Subcutaneous adipose tissue (tissue), 4 donors: ENCODE data around the gene COL6A1. TPM values are rescaled to one million over a fixed set of nuclear protein-coding genes. Genes with fewer than 3 reads are reported as not detected.

Experiments used
- CTCF ChIP-seq: fragments of 450-650 bp; IDR thresholded peaks from one replicate; pipeline ENCODE4 v1.5.1; 2016; ENCODE audit warnings: low read depth, mild to moderate bottlenecking, control low read depth, antibody characterized with exemption, moderate library complexity
- total RNA-seq, 4 donors: library from RNA; depleted of rRNA; stranded (reverse); fragments of >200 nt; gene quantifications; one replicate each; pipeline ENCODE4 v1.1.0, GENCODE V29; 2016

Gene COL6A1
- total RNA-seq, 4 donors from 2014 or later = 199 to 567 (median 554) TPM

GRCh38 chr21:45938453-45938755 is 43.2 kb upstream of the COL6A1 start:
- no peak for TF ChIP-seq CTCF

DNA sequence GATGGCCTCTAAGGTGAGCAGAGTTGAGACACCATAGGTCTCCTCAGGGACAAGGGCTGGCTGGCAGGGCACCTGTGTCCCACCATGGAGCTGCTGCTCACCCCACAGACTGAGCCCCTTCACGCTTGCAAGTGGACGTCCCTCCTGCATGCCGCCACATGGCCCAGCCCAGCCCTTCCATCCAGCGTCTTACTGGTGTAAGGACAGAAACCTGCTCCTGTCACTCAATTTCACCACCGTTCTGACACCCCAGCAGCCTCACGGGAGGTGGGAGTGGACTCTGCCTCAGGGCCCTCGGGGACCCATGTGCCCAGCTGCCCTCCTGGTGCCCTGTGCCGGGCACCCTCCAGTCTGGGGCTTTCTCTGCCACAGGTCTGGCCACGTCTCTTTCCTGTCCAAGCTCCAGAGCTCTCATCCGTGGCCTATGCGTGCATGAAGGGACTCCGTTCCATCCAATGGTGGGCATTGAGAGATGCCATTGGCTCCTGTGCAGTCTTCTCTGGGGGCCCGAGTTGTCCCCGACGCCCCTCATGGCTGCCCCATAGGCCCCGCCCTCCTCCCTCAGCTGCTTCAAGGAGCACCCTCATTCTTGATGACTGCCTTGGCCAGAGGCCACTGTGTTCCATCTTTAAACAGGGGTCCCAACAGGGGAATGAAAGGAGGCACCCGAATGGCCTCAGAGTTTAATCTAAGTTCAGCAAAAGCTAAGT is 42.6 kb upstream of the COL6A1 start:
- TF ChIP-seq CTCF = no peak

- no peak for TF ChIP-seq CTCF
Measured at GRCh38 chr21:45939521-45940045, 42.0 kb upstream of the COL6A1 start.

DNA sequence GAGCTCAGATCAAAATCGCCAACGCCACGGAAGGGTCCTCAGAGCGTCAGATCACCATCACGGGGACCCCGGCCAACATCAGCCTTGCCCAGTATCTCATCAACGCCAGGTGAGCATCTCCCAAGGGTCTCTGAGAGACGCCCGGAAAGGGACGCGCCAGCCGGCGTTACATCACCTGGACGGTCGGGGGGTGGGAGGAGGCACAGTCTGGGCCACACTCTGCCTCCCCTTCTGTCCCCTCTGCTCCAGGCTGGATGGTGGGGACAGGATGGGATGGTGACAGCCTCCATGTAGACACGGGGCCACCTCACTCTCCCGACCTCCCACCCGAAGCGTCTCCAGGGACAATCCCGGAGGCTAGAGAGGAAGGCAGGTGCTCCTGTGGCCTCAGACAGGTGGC is 41.5 kb upstream of the COL6A1 start:
- no peak for TF ChIP-seq CTCF

- TF ChIP-seq CTCF = no peak
Measured at GRCh38 chr21:45940621-45941337, 40.8 kb upstream of the COL6A1 start.

- no peak for TF ChIP-seq CTCF
Measured at GRCh38 chr21:45941338-45941710, 40.2 kb upstream of the COL6A1 start.

DNA sequence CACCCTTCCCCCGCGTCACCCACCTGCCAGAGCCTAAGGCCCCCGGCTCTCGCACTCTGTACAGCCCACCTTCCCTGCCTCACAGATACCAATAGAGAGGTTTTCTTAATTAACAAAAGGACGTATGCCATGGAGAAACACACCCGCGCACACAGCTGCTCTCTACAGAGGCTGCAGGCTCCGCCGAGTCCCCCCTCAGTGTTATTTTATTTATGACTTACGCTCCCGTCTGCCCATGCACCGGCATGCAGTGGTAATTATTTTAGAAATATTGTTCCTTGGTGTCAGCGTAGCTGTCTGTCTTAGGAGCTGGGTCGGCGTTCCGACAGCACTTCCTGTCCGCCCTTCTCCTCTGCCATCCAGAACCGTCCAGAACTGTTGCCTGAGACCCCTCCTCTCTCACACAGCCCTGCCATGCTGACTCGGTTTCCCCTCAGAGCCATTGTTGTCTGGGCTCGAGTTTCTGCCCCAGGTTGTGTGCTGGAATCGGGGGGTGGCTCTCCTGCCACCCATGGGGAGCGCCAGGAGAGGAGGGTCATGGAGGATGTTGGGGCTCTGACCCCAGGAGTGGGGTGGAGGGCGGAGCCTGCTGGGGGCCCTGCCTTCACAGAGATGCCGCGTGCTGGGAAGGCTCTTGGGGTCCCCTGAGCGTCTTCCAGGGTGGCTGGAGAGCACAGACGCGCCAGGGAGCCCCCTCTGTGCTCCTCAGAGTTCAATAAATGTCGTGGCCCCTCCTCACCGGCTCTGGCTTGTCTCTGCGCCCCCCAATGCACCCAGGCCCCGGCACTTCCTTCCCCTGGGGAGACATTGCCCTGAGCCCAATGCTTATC is 39.6 kb upstream of the COL6A1 start:
- TF ChIP-seq CTCF = no peak
